ENCODE data around the gene SLC7A10.
"Not testable (repeated sequence)": the region's sequence is repeated elsewhere in the genome, so short reads cannot be mapped to it uniquely, and the experiment has no call there.

The SLC7A10 gene

DNA sequence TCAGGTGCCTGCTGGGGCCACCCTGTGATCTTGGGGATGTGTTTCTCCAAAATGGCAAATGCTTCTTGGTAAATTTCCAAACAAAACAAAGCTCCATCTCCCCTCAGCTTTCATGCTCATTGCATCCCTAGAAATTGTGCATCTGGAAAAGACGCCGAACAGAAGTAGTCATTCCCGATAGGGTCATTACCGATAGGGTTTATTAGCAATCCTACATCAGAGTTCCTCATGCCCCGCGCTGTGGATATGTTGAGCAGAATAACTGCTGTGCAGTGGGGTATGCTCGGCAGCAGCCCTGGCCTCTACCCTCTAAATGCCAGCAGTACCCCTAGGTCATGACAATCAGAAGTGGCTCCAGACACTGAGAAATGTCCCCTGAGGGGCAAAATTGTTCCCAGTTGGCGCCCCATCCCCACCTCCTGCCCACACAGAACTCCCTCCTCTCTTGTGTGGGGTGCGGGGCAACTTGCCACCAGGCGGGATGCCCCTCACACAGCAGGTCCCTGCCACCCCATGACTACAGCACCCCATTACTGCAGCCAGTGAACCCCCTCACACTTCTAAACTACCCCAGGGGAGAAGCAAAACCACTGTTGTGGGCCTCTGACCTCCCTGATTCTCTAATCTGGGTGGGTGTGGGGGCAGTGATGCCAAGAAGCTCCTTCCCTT, 13.0 kb upstream of the SLC7A10 start:
- no peak for DNase-seq (ENCODE audit: low read depth, low spot score)

DNA sequence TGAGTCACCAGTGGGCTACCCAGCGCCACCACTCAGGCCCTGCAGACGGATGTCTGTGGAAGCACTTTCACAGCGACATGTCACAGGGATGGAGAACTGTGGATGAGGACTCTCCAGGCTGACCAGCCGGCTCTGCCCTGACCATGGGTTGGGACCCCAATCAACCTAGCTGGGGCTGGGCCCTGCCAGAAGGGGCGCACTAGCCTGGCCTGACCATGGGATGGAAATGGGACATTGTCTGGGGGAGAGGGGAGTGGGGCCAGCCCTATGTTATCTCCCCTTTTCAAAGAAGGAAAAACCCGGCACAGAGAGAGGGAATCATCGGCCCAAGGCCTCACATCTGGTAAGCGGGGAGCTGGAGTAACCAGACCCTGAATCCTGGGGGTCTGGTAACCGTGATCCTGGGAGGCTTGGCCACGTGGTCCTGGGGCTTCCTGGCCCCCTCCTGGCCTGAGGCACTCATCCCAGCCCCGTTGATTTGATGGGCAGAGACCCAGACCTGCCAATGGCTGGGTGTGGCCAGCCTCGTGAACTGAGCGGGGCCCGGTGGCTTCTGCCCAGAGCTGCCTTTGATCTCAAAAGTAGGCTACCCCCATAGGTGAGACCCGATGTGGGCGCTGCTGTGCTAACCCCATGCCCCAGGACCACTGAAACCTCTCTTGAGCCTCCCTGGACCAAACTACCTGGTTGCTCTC, 11.2 kb upstream of the SLC7A10 start:
- no peak for DNase-seq (ENCODE audit: low read depth, low spot score)

DNA sequence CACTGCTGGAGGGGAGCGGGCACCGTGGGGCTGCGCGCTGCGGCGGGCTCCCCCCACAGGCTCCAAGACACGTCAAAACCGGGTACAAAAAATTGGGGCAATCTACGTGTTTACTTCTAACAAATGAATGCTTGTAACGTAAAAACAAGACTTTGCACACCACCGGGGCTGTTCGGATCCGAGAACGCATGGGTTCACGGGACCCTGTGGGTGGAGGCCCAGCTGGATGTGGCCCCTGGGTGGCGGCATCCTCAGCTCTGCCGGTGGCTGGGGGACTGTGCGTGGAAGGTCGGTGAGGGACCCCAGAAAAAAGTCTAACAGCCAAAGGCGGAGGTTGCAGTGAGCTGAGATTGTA, 10.3 kb upstream of the SLC7A10 start:
- DNase-seq (ENCODE audit: low read depth, low spot score): no peak

DNA sequence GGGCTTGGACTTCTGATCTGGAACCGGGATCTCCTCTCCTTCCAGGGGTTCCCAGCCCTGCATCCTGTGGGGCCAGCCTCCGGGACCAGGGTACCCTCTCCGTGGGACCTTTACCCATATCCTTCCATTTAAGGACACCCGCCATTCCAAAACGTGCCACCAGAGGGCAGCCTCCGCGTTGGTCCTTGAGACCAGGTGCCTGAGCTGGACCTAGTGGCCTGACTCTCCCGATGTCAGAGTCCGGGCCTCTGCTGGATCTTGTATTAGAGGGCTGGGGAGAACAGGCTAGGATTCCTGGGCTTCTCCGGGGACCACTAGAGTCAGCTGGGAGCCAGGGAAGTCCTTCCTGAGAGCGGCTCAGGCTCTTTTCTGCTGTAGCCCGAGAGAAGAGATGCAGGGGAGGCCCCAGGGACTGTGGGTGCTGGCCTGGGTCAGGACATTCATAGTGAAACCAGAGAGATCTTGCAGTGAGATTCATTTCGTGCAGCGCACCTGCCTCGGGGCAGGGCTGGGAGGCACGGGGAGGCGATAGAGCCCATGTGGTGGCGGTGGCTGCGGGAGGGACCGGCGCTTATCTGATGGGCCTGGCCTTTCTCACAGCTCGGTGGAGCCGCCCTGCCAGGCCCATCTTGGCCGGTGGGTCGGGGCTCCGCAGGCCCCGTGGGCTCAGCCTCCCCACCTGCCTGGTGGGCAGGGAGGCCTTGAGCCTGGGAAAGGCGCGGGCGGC, 9.8 kb upstream of the SLC7A10 start:
- DNase-seq (ENCODE audit: low read depth, low spot score): peak; percentile 47

DNA sequence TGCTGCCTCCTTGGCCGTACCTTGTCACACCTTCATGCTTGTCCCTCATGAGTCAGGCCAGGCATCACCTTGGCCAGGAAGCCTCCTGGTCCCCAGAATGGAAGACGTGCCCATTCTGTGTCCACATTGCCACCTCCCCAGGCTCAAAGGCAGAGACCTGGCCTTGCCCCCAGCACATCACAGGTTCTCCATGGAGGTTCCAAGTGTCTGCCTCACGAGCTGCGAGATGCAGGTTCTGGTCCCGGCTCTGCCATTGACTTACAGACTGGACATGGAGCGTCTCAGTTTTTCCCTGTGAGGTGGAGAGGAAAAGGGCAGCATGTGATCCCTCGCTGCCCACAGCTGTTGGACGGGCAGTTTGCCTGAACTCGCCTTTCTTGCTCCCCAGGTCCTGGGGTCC, 9.1 kb upstream of the SLC7A10 start:
- DNase-seq (ENCODE audit: low read depth, low spot score): no peak

DNA sequence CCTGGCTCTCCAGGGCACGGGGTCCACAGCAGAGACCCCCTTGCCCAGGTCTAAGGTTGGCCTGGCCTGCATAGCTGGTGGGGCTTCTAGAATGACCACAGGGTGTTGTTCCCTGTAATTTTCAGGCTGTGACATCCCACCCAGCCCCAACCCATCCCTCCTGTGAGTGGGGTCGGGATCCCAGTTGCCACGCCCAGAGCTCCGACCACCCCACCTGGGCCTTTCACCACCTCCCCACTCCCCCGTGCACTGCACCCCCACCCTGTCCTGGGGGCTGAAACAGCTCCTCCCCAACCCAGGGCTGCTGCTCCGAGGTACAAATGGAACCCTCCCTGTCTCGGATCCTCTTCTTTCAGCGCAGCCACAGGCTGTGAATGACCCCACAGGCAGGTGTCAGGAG, 8.4 kb upstream of the SLC7A10 start:
- DNase-seq (ENCODE audit: low read depth, low spot score): no peak

DNA sequence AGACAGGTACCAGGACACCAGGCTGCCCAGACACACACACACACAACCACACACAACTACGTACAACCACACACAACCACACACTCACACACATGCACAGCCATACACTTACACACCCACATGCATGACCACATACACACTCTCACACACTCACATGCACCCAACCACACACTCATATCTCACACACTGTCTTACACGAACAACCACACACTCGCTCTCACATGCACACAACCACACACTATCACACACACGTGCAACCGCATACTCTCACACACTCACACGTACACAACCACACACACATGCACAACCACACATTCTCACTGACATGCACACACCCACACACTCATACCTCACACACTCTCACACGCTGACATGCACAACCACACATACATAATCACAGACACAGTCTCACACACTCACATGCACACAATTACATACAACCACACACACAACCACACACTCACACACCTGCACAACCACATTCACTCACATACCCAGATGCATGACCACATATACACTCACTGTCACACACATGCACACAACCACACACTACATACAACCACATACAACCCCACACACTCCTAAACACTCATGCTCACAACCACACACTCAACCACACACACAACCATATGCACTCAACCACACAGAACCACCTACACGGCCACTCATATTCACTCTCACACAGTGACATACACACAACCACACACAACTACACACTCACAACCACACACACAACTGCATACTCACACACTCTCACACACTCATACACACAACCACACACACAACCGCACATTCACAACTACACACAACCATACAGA, 7.6 kb upstream of the SLC7A10 start:
- DNase-seq (ENCODE audit: low read depth, low spot score): no peak

DNA sequence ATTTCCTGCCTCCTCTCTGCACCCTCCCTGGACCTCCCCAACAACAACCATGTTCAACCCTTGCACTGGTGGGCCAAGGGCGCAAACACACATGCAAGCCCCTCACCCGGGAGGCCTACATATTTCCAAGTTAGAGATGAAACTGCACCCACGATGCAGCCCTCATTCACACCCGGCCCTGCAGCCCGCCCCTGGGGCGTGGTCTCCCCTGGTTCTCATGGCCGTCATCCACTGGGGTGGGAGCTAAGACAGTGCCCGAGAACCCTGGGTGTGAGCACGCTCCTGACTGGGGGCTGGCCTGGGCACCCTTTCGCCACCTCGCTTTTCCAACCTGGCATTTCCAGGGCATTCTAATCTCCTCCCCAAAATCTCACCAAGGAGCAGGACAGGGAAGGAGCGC, 7.0 kb upstream of the SLC7A10 start:
- DNase-seq (ENCODE audit: low read depth, low spot score): no peak

DNA sequence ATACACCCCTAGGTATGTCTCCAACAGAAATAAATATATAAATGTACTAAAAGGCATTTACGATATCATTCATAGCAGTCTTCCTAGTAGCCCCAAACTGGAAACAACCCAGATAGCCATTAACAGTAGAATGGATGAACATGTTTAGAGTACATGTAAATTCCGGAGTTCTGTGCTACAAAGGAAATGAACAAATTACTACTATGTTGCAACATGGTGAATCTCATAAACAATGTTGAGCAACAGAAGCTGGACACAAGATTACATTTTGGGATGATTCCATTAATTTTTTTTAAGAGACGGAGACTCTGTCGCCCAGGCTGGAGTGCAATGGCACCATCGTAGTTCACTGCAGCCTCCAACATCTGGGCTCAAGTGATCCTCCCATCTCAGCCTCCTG, 5.9 kb upstream of the SLC7A10 start:
- no peak for DNase-seq (ENCODE audit: low read depth, low spot score)

DNA sequence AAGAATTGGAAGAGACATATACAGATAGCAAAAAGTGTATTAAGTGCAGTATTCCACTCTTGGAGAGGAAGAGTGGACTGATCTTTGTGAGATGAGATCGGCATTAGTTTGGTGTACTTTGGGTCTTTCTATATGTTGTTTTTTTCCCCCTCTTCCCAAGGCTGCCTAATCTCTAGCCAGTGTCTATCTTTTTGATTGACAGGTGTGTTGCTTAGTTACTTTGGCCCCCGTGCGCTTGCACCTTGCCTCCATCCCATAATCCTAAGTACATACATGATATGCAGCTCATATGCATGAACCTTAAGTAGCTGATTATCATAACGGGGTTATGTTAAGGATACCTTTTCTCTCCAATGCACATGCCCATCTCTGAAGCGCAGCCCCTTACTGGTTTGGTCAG, 4.3 kb upstream of the SLC7A10 start:
- DNase-seq (ENCODE audit: low read depth, low spot score): no peak

DNA sequence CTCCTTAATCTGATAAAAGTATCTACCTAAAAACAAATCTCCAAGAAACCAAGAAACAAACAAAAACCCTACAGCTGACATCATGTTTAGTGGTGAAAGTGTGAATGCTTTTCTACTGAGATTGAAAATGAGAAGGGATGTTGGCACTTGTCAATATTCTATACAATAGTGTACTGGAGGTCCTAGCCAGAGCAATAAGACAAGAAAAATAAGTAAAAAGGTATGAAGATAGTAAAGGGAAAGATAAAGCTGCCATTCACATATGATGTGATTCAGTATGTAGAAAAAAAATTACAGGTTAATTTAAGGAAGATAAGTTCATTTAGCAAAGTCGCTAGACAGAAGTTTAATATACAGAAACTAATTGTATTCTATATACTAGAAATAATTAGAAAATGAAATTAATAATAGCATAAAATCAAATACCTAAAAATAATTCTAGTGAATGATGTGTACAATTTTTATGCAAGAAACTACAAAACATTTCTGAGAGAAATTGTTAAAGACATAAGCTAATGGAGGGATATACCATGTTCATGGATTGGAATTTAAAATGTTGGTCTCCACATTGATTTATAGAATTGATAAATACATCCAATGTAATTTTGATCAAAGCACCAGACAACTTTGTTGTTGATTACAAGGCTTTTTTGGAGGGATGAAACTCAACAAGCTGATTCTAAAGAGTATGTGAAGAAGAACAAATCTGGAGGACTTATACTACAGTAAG, 2.4 kb upstream of the SLC7A10 start:
- DNase-seq (ENCODE audit: low read depth, low spot score): no peak

DNA sequence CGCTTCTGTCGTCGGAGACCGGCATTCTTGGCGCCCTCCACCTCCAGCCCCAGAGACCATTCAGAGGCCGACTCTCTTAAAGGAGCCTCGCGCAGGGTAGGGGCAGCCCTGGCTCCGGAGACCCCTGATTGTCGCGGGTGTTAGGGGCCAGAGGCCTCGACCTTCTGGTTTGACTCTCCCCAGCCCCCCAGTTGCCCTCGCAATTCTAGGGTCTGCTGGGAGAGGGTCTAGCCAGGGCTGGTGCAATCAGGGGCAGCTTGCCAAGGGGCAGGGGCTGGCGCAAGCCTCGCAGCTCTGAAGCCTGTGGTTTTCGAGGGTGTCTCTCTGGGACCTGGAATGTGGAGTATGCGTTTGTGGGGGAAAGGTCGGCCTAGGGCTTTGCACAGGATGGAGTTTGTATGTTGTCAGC, 1.6 kb upstream of the SLC7A10 start:
- DNase-seq (ENCODE audit: low read depth, low spot score): no peak

DNA sequence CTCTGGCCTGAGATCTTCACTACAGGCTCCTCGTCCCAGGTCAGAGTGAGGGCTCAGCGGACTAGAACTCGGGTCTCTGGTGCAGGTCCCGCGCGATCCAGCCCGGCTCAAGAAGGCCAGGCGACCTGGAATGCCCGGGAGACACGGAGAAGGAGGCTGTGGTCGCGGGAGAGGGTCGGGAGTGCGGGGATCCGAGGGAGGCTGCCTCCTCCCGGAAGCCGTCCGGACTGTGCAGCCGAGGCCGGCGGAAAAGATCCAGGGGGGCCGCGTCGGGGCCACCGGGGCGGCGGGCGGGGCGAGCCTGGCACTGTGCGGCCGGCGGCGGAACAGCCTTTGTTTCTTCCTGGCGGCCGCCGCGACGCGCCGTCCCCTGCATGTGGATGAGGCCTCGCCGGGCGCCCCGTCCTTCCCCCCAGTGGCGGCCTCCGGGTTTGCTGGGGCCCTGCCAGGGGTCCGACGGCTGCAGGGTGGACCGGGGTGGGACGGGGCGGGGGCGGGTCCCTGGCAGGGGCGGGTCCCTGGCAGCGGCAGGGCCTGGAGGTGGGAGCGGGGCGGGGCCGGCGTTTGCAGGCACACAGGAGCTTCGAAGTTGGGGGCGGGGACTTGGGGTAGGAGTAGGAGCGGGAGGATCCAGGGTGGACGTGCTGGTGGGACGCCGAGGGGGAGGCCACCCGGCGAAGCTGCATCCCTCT, 1.0 kb upstream of the SLC7A10 start:
- no peak for DNase-seq (ENCODE audit: low read depth, low spot score)

DNA sequence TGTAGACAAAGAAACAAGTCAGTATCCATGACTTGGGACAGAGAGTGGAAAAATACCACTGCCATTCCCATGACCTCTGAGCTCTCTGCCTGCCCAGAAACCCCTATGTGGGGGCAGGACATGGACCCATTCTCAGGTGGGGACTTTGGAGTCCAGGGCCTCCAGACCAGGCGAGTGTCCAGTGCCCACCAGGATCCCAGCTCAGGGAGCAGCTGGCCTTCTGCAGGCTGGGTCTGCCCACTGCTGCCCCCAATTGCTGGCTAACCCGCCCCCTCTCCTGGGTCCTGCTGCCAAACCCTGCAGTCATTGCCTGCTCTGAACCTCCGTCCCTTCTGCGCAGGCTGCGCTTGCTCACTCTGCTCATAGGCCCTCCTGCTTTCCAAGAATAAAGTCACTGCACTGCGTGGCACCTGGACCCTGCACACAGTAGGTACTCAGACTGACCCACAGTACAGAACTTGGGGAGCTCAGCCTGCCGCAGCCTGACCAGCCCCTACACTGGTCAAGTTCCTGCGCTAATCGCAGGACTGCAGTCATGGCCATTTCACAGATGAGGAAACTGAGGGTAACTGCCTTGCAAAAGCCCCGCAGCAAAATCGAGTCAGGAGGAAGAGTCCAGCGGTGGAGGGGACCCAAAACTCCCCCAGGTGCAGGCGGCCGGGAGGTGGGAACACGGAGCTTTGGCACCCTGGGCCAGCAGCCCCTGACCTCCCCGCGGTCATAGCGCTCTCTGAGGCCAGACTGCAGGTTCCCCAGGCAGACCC, 774 bp downstream of the SLC7A10 start:
- DNase-seq (ENCODE audit: low read depth, low spot score): no peak

DNA sequence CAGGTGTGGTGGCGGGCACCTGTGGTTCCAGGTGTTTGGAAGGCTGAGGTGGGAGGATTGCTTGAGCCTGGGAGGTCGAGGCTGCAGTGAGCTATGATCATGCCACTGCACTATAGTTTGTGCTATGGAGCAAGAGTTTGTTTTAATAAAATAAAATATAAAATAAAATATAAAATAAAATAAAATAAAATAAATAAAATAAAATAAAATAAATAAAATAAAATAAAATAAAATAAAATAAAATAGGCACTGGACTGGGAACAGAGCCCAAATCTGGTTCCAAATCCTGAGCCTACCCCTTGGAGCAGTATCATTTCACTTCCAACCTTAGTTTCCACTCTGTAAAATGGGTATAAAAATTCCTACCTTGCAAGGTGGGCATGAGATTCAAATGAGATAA, 3.4 kb downstream of the SLC7A10 start:
- DNase-seq (ENCODE audit: low read depth, low spot score): not testable (repeated sequence)

DNA sequence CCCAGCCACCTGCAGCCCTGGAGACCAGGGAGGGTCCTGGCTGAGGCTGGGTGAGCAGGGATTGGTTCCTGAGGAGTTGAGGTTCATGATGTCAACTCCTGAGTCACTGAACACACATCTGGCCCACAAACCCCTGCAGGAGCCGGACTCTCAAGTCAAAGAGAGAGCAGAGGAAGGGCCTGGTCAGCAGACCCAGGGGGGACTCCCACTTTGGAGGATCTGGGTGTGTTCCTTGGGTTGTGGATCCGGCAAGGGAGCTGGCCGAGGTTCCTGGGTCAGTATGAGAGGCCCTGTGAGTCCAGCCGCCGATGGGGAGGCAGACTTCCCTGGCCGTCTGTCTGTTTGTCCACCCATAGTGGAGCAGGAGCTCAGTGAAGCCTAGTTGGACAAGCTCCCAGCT, 4.0 kb downstream of the SLC7A10 start:
- no peak for DNase-seq (ENCODE audit: low read depth, low spot score)

DNA sequence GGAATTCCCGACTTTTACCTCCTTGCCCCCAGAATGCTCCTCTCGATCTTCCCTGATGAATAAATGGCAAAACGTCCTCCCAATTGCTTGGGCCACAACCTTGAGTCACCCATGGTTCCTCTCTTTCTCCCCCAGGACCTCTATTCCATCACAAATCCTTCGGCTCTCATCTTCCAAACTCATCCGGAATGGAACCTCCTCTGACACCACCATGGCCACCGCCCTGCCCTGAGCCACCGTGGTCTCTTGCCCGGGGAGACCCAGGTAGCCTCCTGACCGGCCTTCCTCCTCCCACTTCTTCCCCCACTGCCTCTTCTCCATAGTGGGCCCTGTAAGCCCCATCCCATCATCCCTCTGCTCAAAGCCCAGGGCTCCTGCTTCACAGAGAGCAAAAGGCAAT, 4.9 kb downstream of the SLC7A10 start:
- no peak for DNase-seq (ENCODE audit: low read depth, low spot score)

DNA sequence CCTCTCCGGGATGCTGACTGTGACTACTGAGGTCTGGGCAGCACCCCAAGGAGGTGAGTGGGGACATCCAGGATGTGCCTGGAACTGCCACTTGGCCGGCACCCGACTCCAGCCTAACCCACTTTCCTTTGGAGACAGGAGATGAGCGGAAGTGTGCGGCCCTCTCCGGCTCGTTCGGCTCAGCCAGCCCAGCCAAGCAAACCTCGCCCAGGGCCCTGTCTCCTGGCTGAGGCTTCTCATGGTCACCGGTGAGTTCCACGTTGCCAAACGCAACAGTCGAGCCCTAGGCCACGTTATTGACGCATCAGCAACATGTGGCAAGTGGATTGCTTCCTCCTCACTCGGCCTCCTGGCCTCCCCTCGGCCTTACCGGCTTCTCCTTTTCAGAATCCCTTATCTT, 5.5 kb downstream of the SLC7A10 start:
- no peak for DNase-seq (ENCODE audit: low read depth, low spot score)

DNA sequence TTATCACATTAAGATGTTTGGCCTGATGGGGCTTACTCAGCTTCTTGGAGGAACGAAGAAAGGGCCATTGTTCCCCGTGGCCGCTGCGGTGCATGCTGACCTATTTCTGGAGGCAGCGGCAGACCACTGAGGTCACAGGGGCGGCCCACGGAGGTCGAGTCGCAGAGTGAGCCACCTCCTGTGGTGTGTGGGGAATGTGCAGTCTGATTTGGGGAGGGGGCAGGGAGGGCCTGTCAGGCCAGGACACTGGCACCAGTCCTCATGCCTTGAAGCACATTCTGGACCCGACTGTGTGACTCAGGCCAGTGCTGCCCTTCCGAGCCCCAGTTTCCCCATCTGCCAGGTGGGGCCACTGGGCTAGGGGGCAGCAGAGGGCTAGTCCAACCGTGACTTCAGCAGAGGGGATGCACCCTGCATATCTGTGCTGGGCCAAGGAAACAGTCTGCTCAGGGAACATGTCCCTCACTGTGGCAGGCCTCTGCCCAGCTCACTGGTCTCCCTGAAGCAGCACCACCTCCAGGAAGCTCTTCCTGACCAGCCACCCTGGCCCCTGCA, 6.3 kb downstream of the SLC7A10 start:
- DNase-seq (ENCODE audit: low read depth, low spot score): no peak

DNA sequence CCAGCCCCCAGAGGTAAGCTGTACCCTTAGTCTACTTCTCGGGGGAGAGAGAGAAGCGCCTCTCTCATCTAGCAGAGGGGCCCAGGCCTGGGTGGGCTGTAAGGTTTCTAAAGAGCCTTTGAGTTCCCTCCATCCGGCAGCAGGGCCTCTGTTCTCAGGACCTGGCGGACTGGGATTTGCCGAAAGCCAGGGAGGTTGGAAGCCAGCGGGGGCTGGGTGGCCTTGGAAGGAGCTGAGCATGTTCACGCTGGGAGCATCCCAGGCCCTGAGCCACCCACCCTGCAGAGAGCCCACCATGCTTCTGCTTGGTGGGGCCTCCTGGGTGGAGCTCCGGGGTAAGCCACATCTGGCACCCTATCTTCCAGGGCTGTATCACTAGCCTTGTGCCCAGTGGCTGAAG, 7.8 kb downstream of the SLC7A10 start:
- DNase-seq (ENCODE audit: low read depth, low spot score): no peak

Data from activated naive CD8-positive, alpha-beta T cell treated with anti-CD3 and anti-CD28 coated beads, Interleukin-2, amount 50 U/mL, for 16 hours (primary cell).